HepG2 (cell line): Measurements from ENCODE around the gene CHMP1B. TPM values are rescaled to one million over a fixed set of nuclear protein-coding genes. Genes with fewer than 3 reads are reported as not detected.
A peak's percentile ranks its signal among the peaks of the same experiment; 100 is the strongest.

Experiments
- ATAC-seq: fragments of 200-7000 bp; cut with Tn5 transposase; 3 replicates; pipeline ENCODE4 v1.9.1; 2020; ENCODE audit warnings: mild to moderate bottlenecking, moderate library complexity
- BruUV-seq: library from RNA; stranded (reverse); fragments of 400-500 nt; replicated peaks from 2 replicates; lab custom pipeline; 2021; lab: Mats Ljungman, UMichigan
- CTCF ChIA-PET: fragments of 300-600 bp; formaldehyde crosslinking; extraction: SDS; loops from one replicate; lab custom pipeline; 2021; ENCODE audit warnings: low total read pairs, inconsistent platforms, low intra/inter-chr PET ratio; lab: Yijun Ruan, JAX
- POLR2A ChIA-PET: fragments of 350-600 bp; sonication (Branson Sonifier 250); formaldehyde crosslinking; loops from one replicate; lab custom pipeline; 2020; ENCODE audit warnings: antibody characterized with exemption, inconsistent platforms; lab: Yijun Ruan, JAX
- DNase-seq: peaks from one replicate; pipeline ENCODE4 v3.0.0-alpha.2; 2015; ENCODE audit warnings: low spot score
- FAIRE-seq: peaks from 3 replicates; lab custom pipeline; 2011; peaks lifted over from hg19 to GRCh38; lab: Jason Lieb, UNC
- H2AFZ ChIP-seq: one replicate; pipeline ENCODE4 v1.6.1; 2011; ENCODE audit warnings: low read length, inconsistent platforms
- H3K27ac ChIP-seq: fragments of 300-600 bp; 3 replicates; pipeline ENCODE4 v1.8.0; 2011; ENCODE audit warnings: mixed run types, mild to moderate bottlenecking, mixed read lengths, low read length, inconsistent platforms; ENCODE audit not compliant: insufficient read depth; ENCODE audit errors: extremely low read length
- H3K27me3 ChIP-seq, 2 experiments: fragments of 200-600 bp in 1 of 2; 2 replicates in 1 of 2; 3 replicates in 1 of 2; pipeline versions ENCODE4 v1.6.0 to v1.8.0; 2011; ENCODE audit warnings: low read length in 2 of 2, mild to moderate bottlenecking in 2 of 2, moderate library complexity in 2 of 2, inconsistent platforms in 1 of 2; ENCODE audit not compliant: insufficient read depth in 2 of 2, control insufficient read depth in 1 of 2
- H3K36me3 ChIP-seq, 2 experiments: fragments of 200-600 bp in 1 of 2; replicated peaks in 1 of 2; 2 replicates in 1 of 2; 3 replicates in 1 of 2; pipeline versions ENCODE4 v1.5.1 to v1.8.0; 2011; ENCODE audit warnings: low read length in 2 of 2, inconsistent platforms in 1 of 2; ENCODE audit not compliant: insufficient read depth in 2 of 2, control insufficient read depth in 1 of 2
- H3K4me1 ChIP-seq: 2 replicates; pipeline ENCODE4 v1.5.1; 2012; ENCODE audit warnings: low read length, inconsistent platforms; ENCODE audit not compliant: insufficient read depth
- H3K4me2 ChIP-seq: 2 replicates; pipeline ENCODE4 v1.6.0; 2011; ENCODE audit warnings: low read depth, low read length, inconsistent platforms
- H3K4me3 ChIP-seq, 3 experiments: fragments of 200-600 bp in 1 of 3; sonication (generic), shearing (Covaris generic) in 1 of 3; replicated peaks in 1 of 3; 2 replicates each; pipeline ENCODE4 v1.5.1; 2011 to 2016; ENCODE audit warnings: low read length in 3 of 3, inconsistent platforms in 2 of 3, low read depth in 2 of 3, mild to moderate bottlenecking in 2 of 3, control low read depth in 1 of 3, mixed read lengths in 1 of 3; ENCODE audit not compliant: insufficient read depth in 1 of 3
- H3K79me2 ChIP-seq: one replicate; pipeline ENCODE4 v1.6.1; 2011; ENCODE audit warnings: low read length, inconsistent platforms; ENCODE audit not compliant: insufficient read depth
- H3K9ac ChIP-seq: 2 replicates; pipeline ENCODE4 v1.6.0; 2011; ENCODE audit warnings: mild to moderate bottlenecking, low read depth, low read length, inconsistent platforms; ENCODE audit not compliant: insufficient read depth
- H3K9me3 ChIP-seq: 2 replicates; pipeline ENCODE4 v1.5.1; 2012; ENCODE audit warnings: mild to moderate bottlenecking, low read length
- H4K20me1 ChIP-seq: 2 replicates; pipeline ENCODE4 v1.6.0; 2011; ENCODE audit warnings: inconsistent platforms, mild to moderate bottlenecking, low read length, moderate library complexity; ENCODE audit not compliant: insufficient read depth
- JARID2 ChIP-seq: sonication (generic); formaldehyde crosslinking; IDR thresholded peaks from 2 replicates; pipeline ENCODE4 v1.8.1; 2023; ENCODE audit warnings: missing genetic modification reagents, inconsistent platforms; ENCODE audit not compliant: insufficient replicate concordance
- PLRG1 ChIP-seq: fragments of 450-650 bp; conservative IDR thresholded peaks from 2 replicates; pipeline ENCODE4 v1.6.1; 2016
- RFX3 ChIP-seq: IDR thresholded peaks from 2 replicates; pipeline ENCODE4 v1.6.1; 2016; ENCODE audit warnings: missing biosample characterization, missing genetic modification reagents
- SIN3B ChIP-seq: fragments of 150-350 bp; IDR thresholded peaks from 2 replicates; pipeline ENCODE4 v1.6.1; 2014; ENCODE audit warnings: low read length
- SOX13 ChIP-seq, 3 experiments: fragments of 450-650 bp in 1 of 3; sonication (generic) in 1 of 3; formaldehyde crosslinking in 1 of 3; IDR thresholded peaks in 2 of 3; conservative IDR thresholded peaks in 1 of 3; 2 replicates each; pipeline versions ENCODE4 v1.5.0 to v1.6.1; 2016 to 2020; ENCODE audit warnings: antibody characterized with exemption in 1 of 3, mild to moderate bottlenecking in 1 of 3, missing compliant biosample characterization in 1 of 3, missing genetic modification reagents in 1 of 3, moderate library complexity in 1 of 3
- TARDBP ChIP-seq: sonication (generic); formaldehyde crosslinking; IDR thresholded peaks from 2 replicates; pipeline ENCODE4 v1.8.0; 2022; ENCODE audit warnings: mild to moderate bottlenecking, missing genetic modification reagents
- ZBTB21 ChIP-seq: sonication (generic); formaldehyde crosslinking; IDR thresholded peaks from 2 replicates; pipeline ENCODE4 v1.4.0; 2020; ENCODE audit warnings: missing genetic modification reagents
- ZC3H13 ChIP-seq: sonication (generic); formaldehyde crosslinking; IDR thresholded peaks from 2 replicates; pipeline ENCODE4 v1.8.1; 2023; ENCODE audit warnings: mild to moderate bottlenecking, missing genetic modification reagents, moderate library complexity
- ZFP36 ChIP-seq: fragments of 150-350 bp; IDR thresholded peaks from 2 replicates; pipeline ENCODE4 v1.6.1; 2018; ENCODE audit warnings: borderline replicate concordance, low read length, low read depth; ENCODE audit not compliant: partially characterized antibody
- ZNF121 ChIP-seq: sonication (generic); formaldehyde crosslinking; IDR thresholded peaks from 2 replicates; pipeline ENCODE4 v1.5.0; 2020; ENCODE audit warnings: mild to moderate bottlenecking, missing genetic modification reagents
- ZNF781 ChIP-seq: sonication (generic); formaldehyde crosslinking; IDR thresholded peaks from 2 replicates; pipeline ENCODE4 v1.5.1; 2020; ENCODE audit warnings: borderline replicate concordance, mild to moderate bottlenecking, missing genetic modification reagents; ENCODE audit errors: not compliant biosample characterization
- WGBS: methylation state at CpG from one replicate; pipeline ENCODE4 v1.1.6; 2017; ENCODE audit warnings: low lambda C conversion rate; 5-methylcytosine and 5-hydroxymethylcytosine counted together
- in situ Hi-C: cut with HindIII; loops from 2 replicates; pipeline ENCODE4 v1.10.0; 2017; ENCODE audit warnings: low pct_unique_long_range_greater_than_20kb; ENCODE audit not compliant: extremely low pct_ligation_motif_present
- intact Hi-C: fragments of 100-400 bp; cut with micrococcal nuclease; formaldehyde crosslinking; loops from one replicate; pipeline ENCODE4 v1.10.0; 2022; ENCODE audit not compliant: unreplicated experiment
- polyA plus RNA-seq, 8 experiments: library from polyadenylated mRNA; depleted of rRNA in 3 of 8; stranded (reverse) in 7 of 8; unstranded in 1 of 8; fragments of >200 nt; fragmentation: Illumina TruSeq in 4 of 8; extraction: Trizol in 4 of 8; gene quantifications; 2 replicates each; pipeline versions ENCODE4 v1.2.1 to v1.2.3, GENCODE V29; 2011 to 2016; ENCODE audit warnings: low read depth in 4 of 8, missing spikeins in 1 of 8, mixed read lengths in 1 of 8; ENCODE audit not compliant: insufficient read depth in 1 of 8
- total RNA-seq, 5 experiments: library from RNA; depleted of rRNA; stranded (reverse); fragments of >200 nt; fragmentation: Illumina TruSeq; extraction: Trizol; gene quantifications; 2 replicates each; pipeline ENCODE4 v1.2.3, GENCODE V29; 2016; ENCODE audit warnings: low read depth in 1 of 5
- TF ChIP-seq, protein P1 (sequence below): IDR thresholded peaks from 2 replicates; pipeline ENCODE4 v1.4.0; 2020; ENCODE audit warnings: mild to moderate bottlenecking, missing genetic modification reagents
- TF ChIP-seq, protein P2 (sequence below): sonication (generic); formaldehyde crosslinking; IDR thresholded peaks from 2 replicates; pipeline ENCODE4 v1.9.0; 2022; ENCODE audit warnings: missing genetic modification reagents, mild to moderate bottlenecking, borderline replicate concordance
- TF ChIP-seq, protein P3 (sequence below): sonication (generic); formaldehyde crosslinking; IDR thresholded peaks from 2 replicates; pipeline ENCODE4 v1.4.0; 2020; ENCODE audit warnings: missing genetic modification reagents
- TF ChIP-seq, protein P4 (sequence below): sonication (generic); formaldehyde crosslinking; IDR thresholded peaks from 2 replicates; pipeline ENCODE4 v1.5.0; 2020; ENCODE audit warnings: mild to moderate bottlenecking, missing genetic modification reagents

Gene CHMP1B
- total and polyA plus RNA-seq, 2 of the 13 experiments (the other 11 are each of a cell fraction or from before 2014, with no cell fraction given) = 18.8 to 20.2 TPM

DNA sequence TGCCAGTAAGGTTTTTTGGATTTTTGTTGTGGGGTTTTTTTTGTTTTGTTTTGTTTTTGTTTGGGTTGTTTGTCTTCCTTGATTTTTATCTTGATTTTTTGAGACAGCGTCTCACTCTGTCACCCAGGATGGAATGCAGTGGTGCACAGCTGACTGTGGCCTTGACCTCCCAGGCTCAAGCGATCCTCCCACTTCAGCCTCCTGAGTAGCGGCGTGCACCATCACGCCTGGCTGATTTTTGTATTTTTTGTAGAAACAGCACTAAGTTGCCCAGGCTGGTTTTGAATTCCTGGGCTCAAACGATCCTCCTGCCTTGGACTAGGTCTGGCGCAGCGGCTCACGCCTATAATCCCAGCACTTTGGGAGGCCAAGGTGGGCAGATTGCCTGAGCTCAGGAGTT, 40.5 kb downstream of the CHMP1B start:
- FAIRE-seq (no peak), ATAC-seq (no peak), DNase-seq (no peak)
- Histone ChIP-seq H3K9me3 (no peaks in the 10 kb centered on the region), H3K4me1 (peaks cover 24% of the 10 kb centered on the region), H3K79me2 (no peaks in the 10 kb centered on the region), H4K20me1 (no peaks in the 10 kb centered on the region), H3K4me3 (no peak overlapping the region), H3K27me3 (no peaks in the 10 kb centered on the region), H2AFZ (no peak overlapping the region), H3K9ac (no peak overlapping the region), H3K36me3 (no peaks in the 10 kb centered on the region; a peak in 2 of 5 replicates), H3K4me2 (no peak overlapping the region), H3K27ac (no peak overlapping the region)
- ChIA-PET POLR2A (no interaction called here), CTCF (no interaction called here)
- intact Hi-C loops (no loop called here), in situ Hi-C loops (no loop called here)
- BruUV-seq = no TSS peak
- 91% methylated on average over 9 of the region's 9 CpGs for WGBS
- TF ChIP-seq ZNF121 (0 out of 2 replicates have a peak, but pooled peaks have one; percentile 28), TARDBP (CRISPR knock-in tag) (no peak), ZBTB21 (CRISPR knock-in tag) (no peak), SIN3B (no peak), ZC3H13 (CRISPR knock-in tag) (no peak), PLRG1 (no peak), SOX13 (IDR thresholded peaks at IDR 0.05) (no peak), SOX13 (CRISPR knock-in tag; conservative IDR thresholded peaks at IDR 0.05 in 1 of 2, IDR thresholded peaks at IDR 0.05 in 1 of 2) (no peak), RFX3 (no peak), ZFP36 (no peak), ZNF781 (no peak), JARID2 (CRISPR knock-in tag) (no peak)
- TF ChIP-seq, protein P1, sequence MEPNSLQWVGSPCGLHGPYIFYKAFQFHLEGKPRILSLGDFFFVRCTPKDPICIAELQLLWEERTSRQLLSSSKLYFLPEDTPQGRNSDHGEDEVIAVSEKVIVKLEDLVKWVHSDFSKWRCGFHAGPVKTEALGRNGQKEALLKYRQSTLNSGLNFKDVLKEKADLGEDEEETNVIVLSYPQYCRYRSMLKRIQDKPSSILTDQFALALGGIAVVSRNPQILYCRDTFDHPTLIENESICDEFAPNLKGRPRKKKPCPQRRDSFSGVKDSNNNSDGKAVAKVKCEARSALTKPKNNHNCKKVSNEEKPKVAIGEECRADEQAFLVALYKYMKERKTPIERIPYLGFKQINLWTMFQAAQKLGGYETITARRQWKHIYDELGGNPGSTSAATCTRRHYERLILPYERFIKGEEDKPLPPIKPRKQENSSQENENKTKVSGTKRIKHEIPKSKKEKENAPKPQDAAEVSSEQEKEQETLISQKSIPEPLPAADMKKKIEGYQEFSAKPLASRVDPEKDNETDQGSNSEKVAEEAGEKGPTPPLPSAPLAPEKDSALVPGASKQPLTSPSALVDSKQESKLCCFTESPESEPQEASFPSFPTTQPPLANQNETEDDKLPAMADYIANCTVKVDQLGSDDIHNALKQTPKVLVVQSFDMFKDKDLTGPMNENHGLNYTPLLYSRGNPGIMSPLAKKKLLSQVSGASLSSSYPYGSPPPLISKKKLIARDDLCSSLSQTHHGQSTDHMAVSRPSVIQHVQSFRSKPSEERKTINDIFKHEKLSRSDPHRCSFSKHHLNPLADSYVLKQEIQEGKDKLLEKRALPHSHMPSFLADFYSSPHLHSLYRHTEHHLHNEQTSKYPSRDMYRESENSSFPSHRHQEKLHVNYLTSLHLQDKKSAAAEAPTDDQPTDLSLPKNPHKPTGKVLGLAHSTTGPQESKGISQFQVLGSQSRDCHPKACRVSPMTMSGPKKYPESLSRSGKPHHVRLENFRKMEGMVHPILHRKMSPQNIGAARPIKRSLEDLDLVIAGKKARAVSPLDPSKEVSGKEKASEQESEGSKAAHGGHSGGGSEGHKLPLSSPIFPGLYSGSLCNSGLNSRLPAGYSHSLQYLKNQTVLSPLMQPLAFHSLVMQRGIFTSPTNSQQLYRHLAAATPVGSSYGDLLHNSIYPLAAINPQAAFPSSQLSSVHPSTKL = no peak
- TF ChIP-seq, protein P2, sequence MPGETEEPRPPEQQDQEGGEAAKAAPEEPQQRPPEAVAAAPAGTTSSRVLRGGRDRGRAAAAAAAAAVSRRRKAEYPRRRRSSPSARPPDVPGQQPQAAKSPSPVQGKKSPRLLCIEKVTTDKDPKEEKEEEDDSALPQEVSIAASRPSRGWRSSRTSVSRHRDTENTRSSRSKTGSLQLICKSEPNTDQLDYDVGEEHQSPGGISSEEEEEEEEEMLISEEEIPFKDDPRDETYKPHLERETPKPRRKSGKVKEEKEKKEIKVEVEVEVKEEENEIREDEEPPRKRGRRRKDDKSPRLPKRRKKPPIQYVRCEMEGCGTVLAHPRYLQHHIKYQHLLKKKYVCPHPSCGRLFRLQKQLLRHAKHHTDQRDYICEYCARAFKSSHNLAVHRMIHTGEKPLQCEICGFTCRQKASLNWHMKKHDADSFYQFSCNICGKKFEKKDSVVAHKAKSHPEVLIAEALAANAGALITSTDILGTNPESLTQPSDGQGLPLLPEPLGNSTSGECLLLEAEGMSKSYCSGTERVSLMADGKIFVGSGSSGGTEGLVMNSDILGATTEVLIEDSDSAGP (CRISPR knock-in tag) = no peak
- TF ChIP-seq, protein P3, sequence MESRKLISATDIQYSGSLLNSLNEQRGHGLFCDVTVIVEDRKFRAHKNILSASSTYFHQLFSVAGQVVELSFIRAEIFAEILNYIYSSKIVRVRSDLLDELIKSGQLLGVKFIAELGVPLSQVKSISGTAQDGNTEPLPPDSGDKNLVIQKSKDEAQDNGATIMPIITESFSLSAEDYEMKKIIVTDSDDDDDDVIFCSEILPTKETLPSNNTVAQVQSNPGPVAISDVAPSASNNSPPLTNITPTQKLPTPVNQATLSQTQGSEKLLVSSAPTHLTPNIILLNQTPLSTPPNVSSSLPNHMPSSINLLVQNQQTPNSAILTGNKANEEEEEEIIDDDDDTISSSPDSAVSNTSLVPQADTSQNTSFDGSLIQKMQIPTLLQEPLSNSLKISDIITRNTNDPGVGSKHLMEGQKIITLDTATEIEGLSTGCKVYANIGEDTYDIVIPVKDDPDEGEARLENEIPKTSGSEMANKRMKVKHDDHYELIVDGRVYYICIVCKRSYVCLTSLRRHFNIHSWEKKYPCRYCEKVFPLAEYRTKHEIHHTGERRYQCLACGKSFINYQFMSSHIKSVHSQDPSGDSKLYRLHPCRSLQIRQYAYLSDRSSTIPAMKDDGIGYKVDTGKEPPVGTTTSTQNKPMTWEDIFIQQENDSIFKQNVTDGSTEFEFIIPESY = peak; percentile 67
- TF ChIP-seq, protein P4, sequence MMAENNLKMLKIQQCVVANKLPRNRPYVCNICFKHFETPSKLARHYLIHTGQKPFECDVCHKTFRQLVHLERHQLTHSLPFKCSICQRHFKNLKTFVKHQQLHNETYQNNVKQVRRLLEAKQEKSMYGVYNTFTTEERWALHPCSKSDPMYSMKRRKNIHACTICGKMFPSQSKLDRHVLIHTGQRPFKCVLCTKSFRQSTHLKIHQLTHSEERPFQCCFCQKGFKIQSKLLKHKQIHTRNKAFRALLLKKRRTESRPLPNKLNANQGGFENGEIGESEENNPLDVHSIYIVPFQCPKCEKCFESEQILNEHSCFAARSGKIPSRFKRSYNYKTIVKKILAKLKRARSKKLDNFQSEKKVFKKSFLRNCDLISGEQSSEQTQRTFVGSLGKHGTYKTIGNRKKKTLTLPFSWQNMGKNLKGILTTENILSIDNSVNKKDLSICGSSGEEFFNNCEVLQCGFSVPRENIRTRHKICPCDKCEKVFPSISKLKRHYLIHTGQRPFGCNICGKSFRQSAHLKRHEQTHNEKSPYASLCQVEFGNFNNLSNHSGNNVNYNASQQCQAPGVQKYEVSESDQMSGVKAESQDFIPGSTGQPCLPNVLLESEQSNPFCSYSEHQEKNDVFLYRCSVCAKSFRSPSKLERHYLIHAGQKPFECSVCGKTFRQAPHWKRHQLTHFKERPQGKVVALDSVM (CRISPR knock-in tag) = peak; percentile 78
